IPS-18c (cell line): ENCODE measurements around the gene CHRND.

Experiments used
- H3K4me3 ChIP-seq: 2 replicates; pipeline ENCODE4 v1.7.0; 2013; ENCODE audit warnings: low read depth, mild to moderate bottlenecking, low read length, moderate library complexity; ENCODE audit not compliant: insufficient read depth
- H3K9me3 ChIP-seq: one replicate; pipeline ENCODE4 v1.6.1; 2013; ENCODE audit warnings: mild to moderate bottlenecking, low read length, moderate library complexity; ENCODE audit not compliant: control insufficient read depth, insufficient read depth

CHRND gene

GRCh38 chr2:232496501-232497270 lies 29.3 kb upstream of the CHRND start:
- H3K9me3 ChIP-seq = no peaks in the 10 kb centered on the region
- no peak overlapping the region for H3K4me3 ChIP-seq

- no peak overlapping the region for H3K4me3 ChIP-seq
Observed at GRCh38 chr2:232497348-232497747, 28.6 kb upstream of the CHRND start.

GRCh38 chr2:232498452-232498851 lies 27.5 kb upstream of the CHRND start:
- Histone ChIP-seq H3K4me3 (no peak overlapping the region), H3K9me3 (no peaks in the 10 kb centered on the region)

More at GRCh38 chr2:232497348-232497747, 28.6 kb upstream of the CHRND start:
- H3K9me3 ChIP-seq = no peaks in the 10 kb centered on the region

- Histone ChIP-seq H3K9me3 (no peaks in the 10 kb centered on the region), H3K4me3 (no peak overlapping the region)
Observed at GRCh38 chr2:232501331-232501771, 24.6 kb upstream of the CHRND start.

GRCh38 chr2:232501794-232502390 lies 24.1 kb upstream of the CHRND start:
- Histone ChIP-seq H3K4me3 (no peak overlapping the region), H3K9me3 (no peaks in the 10 kb centered on the region)

- H3K4me3 ChIP-seq = peak overlapping the region; percentile 62
Observed at GRCh38 chr2:232502511-232502910, 23.4 kb upstream of the CHRND start.

DNA sequence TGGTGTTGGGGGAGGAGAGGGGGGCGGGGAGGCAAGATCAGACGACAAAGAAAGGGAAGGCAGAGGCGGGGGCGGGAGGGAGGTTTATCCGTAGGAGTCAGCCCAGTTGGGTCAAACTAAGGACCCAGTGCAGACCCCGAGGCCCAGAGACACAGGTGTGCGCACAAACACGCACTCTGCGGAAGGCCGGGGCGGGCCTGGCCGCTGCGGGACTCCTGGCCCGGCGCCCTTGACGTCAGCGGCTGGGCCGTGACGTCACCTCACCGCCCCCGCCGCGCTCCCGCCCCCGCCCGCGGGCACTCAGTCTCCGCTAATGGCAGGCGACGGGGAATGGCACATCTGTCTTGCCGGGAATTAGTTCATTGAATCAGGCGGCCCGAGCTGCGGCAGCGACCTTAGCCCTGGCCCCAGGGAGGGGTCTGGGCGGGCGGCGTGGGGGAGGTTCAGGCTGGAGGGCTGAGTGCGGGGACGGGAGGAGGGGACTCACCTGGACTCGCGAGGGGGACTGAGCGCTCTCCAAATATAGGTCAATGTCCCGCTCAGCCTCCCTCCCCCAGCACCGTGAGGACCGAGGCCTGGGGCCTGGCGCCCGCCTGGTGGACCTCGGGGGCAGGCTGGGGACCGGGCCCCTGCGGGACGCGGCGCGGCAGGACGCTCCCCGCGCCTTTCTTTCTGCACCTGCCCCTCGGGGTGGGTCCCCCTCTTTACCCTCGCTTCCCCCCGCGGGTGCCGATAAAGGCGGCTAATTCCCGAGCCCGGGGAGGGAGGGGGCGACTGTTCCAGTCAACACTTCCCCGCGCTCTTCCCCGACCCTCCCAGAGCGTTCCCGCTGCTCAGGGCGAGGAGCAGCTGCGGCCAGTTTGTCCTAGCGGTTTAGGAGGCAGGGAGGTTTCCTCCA lies 22.8 kb upstream of the CHRND start:
- H3K4me3 ChIP-seq = peak overlapping the region; percentile 62
- no peaks in the 10 kb centered on the region for H3K9me3 ChIP-seq

More at GRCh38 chr2:232502511-232502910, 23.4 kb upstream of the CHRND start:
- H3K9me3 ChIP-seq = no peaks in the 10 kb centered on the region

DNA sequence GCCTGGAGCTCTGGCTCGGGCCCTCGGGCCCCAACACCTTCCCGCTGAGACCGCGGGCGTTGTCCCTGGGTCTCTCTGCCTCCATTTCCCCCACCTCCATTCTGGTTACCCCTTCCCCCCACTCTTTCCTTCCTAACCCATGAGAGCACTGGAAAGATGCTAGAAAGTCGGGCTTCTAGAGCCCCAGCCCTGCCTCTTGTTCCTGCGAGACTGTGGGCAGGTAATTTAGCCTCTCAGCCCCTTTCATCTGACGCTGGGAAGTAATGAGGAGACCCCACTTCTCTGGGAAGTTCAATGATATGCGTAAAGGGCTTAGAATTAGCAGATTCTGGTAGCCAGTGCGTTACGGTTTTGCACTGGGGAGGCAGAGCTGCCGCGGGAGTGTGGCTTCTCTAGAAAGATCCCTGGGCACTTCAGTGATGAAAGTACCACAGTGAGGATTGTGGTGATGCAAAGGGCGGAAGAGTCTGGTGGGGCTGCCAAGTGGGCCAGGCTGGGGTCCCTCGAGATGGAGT lies 22.1 kb upstream of the CHRND start:
- H3K9me3 ChIP-seq = no peaks in the 10 kb centered on the region
- peak overlapping the region; percentile 62 for H3K4me3 ChIP-seq

GRCh38 chr2:232504438-232504837 lies 21.5 kb upstream of the CHRND start:
- Histone ChIP-seq H3K9me3 (no peaks in the 10 kb centered on the region), H3K4me3 (no peak overlapping the region)

DNA sequence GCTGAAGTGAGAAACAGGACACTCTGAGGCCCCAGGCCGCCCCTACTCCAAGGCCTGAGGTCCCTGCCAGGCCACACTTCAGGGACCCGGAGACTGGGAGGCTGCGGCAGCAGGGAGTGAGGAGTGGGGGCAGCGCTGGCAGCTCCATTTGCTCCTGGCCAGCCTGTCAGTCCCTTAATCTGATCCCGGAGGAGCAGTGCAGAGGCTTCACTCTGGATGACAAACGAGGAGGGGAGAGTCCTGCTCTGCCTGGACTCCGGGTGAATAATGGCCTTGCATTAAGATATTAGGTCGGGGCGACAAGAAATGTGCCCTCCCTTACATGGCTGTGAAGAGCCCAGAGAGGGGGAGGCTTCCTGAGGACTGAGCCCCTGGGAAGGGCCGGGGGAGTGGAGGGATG lies 20.1 kb upstream of the CHRND start:
- no peaks in the 10 kb centered on the region for H3K9me3 ChIP-seq
- no peak overlapping the region for H3K4me3 ChIP-seq

GRCh38 chr2:232506709-232507108 lies 19.3 kb upstream of the CHRND start:
- H3K4me3 ChIP-seq = no peak overlapping the region
- no peaks in the 10 kb centered on the region for H3K9me3 ChIP-seq

GRCh38 chr2:232508251-232508650 lies 17.7 kb upstream of the CHRND start:
- Histone ChIP-seq H3K9me3 (no peaks in the 10 kb centered on the region), H3K4me3 (no peak overlapping the region)

GRCh38 chr2:232511336-232511890 lies 14.5 kb upstream of the CHRND start:
- H3K4me3 ChIP-seq = no peak overlapping the region
- H3K9me3 ChIP-seq = no peaks in the 10 kb centered on the region

GRCh38 chr2:232512602-232513001 lies 13.4 kb upstream of the CHRND start:
- H3K4me3 ChIP-seq = no peak overlapping the region
- H3K9me3 ChIP-seq = no peaks in the 10 kb centered on the region

GRCh38 chr2:232513353-232513752 lies 12.6 kb upstream of the CHRND start:
- no peak overlapping the region for H3K4me3 ChIP-seq
- no peaks in the 10 kb centered on the region for H3K9me3 ChIP-seq

GRCh38 chr2:232515639-232516038 lies 10.3 kb upstream of the CHRND start:
- Histone ChIP-seq H3K4me3 (no peak overlapping the region), H3K9me3 (no peaks in the 10 kb centered on the region)

DNA sequence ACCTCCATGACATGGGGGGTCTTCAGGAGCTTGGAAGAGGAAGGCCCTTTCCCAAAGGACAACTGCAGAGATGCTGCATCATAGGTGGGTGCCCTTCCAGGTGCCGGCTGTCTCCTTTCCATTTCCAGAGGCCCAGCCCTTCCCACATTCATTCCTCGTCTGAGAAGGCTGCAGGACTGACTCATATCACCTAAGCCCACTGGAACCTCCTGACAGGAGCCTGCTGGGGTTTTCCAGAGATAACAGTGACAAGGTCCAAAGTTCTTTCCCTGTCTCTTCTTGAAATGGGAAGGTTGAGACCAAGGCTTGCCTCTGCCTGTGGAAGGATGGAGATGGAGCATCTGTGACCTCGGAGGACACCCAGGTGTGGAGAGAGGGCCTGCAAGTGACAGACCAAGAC lies 9.4 kb upstream of the CHRND start:
- Histone ChIP-seq H3K9me3 (no peaks in the 10 kb centered on the region), H3K4me3 (no peak overlapping the region)
